Skeletal muscle satellite cell (primary cell): Measurements from ENCODE around the gene CDH26.

ENCODE experiments used
- H3K27me3 ChIP-seq: 2 replicates; pipeline ENCODE4 v1.7.0; 2013; ENCODE audit warnings: low read length; ENCODE audit not compliant: control insufficient read depth, insufficient read depth
- H3K36me3 ChIP-seq: 2 replicates; pipeline ENCODE4 v1.7.0; 2013; ENCODE audit warnings: mild to moderate bottlenecking, control low read depth, low read length; ENCODE audit not compliant: insufficient read depth
- H3K4me1 ChIP-seq: 2 replicates; pipeline ENCODE4 v1.7.0; 2013; ENCODE audit warnings: low read length; ENCODE audit not compliant: control insufficient read depth, insufficient read depth
- H3K4me2 ChIP-seq: 2 replicates; pipeline ENCODE4 v1.7.0; 2013; ENCODE audit warnings: mild to moderate bottlenecking, low read length
- H3K4me3 ChIP-seq: 2 replicates; pipeline ENCODE4 v1.7.0; 2013; ENCODE audit warnings: low read length
- H3K9ac ChIP-seq: 2 replicates; pipeline ENCODE4 v1.7.0; 2013; ENCODE audit warnings: mild to moderate bottlenecking, low read depth, low read length, moderate library complexity
- H3K9me3 ChIP-seq: replicated peaks from 2 replicates; pipeline ENCODE4 v1.7.0; 2013; ENCODE audit warnings: mild to moderate bottlenecking, control low read depth, low read length

CDH26 gene

GRCh38 chr20:59933849-59934585 lies 24.2 kb upstream of the CDH26 start:
- H3K36me3 ChIP-seq: no peaks in the 10 kb centered on the region
- peak overlapping the region; percentile 81 for H3K4me3 ChIP-seq
- no peaks in the 10 kb centered on the region for H3K9me3 ChIP-seq
- no peaks in the 10 kb centered on the region for H3K27me3 ChIP-seq
- H3K4me1 ChIP-seq: peaks cover 20% of the 10 kb centered on the region
- H3K9ac ChIP-seq: peak overlapping the region; percentile 69
- H3K4me2 ChIP-seq: peak overlapping the region; percentile 98

GRCh38 chr20:59935457-59936185 lies 22.6 kb upstream of the CDH26 start:
- H3K9ac ChIP-seq: no peak overlapping the region

GRCh38 chr20:59936409-59936808 lies 21.8 kb upstream of the CDH26 start:
- Histone ChIP-seq H3K27me3 (no peaks in the 10 kb centered on the region), H3K9me3 (no peaks in the 10 kb centered on the region), H3K4me1 (peaks cover 30% of the 10 kb centered on the region), H3K36me3 (no peaks in the 10 kb centered on the region), H3K4me3 (no peak overlapping the region), H3K9ac (no peak overlapping the region), H3K4me2 (no peak overlapping the region)

More at GRCh38 chr20:59935457-59936185, 22.6 kb upstream of the CDH26 start:
- Histone ChIP-seq H3K27me3 (no peaks in the 10 kb centered on the region), H3K9me3 (no peaks in the 10 kb centered on the region), H3K4me2 (no peak overlapping the region), H3K4me1 (peaks cover 25% of the 10 kb centered on the region), H3K36me3 (no peaks in the 10 kb centered on the region), H3K4me3 (no peak overlapping the region)

- Histone ChIP-seq H3K9ac (no peak overlapping the region), H3K36me3 (no peaks in the 10 kb centered on the region), H3K4me1 (peaks cover 38% of the 10 kb centered on the region), H3K4me3 (no peak overlapping the region), H3K27me3 (no peaks in the 10 kb centered on the region), H3K4me2 (no peak overlapping the region), H3K9me3 (no peaks in the 10 kb centered on the region)
These were observed 21.1 kb upstream of the CDH26 start for GRCh38 chr20:59937150-59937549.

GRCh38 chr20:59938221-59938620 lies 20.0 kb upstream of the CDH26 start:
- Histone ChIP-seq H3K9me3 (no peaks in the 10 kb centered on the region), H3K36me3 (peaks cover 3% of the 10 kb centered on the region), H3K27me3 (no peaks in the 10 kb centered on the region), H3K9ac (no peak overlapping the region), H3K4me1 (peaks cover 39% of the 10 kb centered on the region), H3K4me2 (peak overlapping the region; percentile 97), H3K4me3 (peak overlapping the region; percentile 86)

- Histone ChIP-seq H3K27me3 (no peaks in the 10 kb centered on the region), H3K4me1 (peaks cover 39% of the 10 kb centered on the region), H3K4me3 (peak overlapping the region; percentile 86), H3K36me3 (peaks cover 7% of the 10 kb centered on the region), H3K9me3 (no peaks in the 10 kb centered on the region), H3K9ac (no peak overlapping the region), H3K4me2 (peak overlapping the region; percentile 97)
These were observed 19.5 kb upstream of the CDH26 start for GRCh38 chr20:59938696-59939051.

GRCh38 chr20:59939052-59939878 lies 19.0 kb upstream of the CDH26 start:
- peak overlapping the region; percentile 97 for H3K4me2 ChIP-seq
- H3K4me3 ChIP-seq: peak overlapping the region; percentile 86
- peak overlapping the region; percentile 86 for H3K9ac ChIP-seq
- peaks cover 13% of the 10 kb centered on the region for H3K36me3 ChIP-seq
- peaks cover 36% of the 10 kb centered on the region for H3K4me1 ChIP-seq
- no peaks in the 10 kb centered on the region for H3K9me3 ChIP-seq
- H3K27me3 ChIP-seq: no peaks in the 10 kb centered on the region

- peak overlapping the region; percentile 86 for H3K4me3 ChIP-seq
These were observed 18.4 kb upstream of the CDH26 start for GRCh38 chr20:59939879-59940128.

GRCh38 chr20:59940129-59940955 lies 17.9 kb upstream of the CDH26 start, which contains the start of the genes FAM217B and PPP1R3D:
Gene FAM217B, plus strand, starts transcription at chr20:59940389. Its CDS starts 3,555 bp downstream, at chr20:59943944.
Gene PPP1R3D, minus strand, starts transcription at chr20:59940305. Its CDS starts 374 bp downstream, at chr20:59939931.
- no peaks in the 10 kb centered on the region for H3K9me3 ChIP-seq
- peak within 1 kb of the TSS; percentile 86 for H3K4me3 ChIP-seq
- peak within 1 kb of the TSS; percentile 97 for H3K4me2 ChIP-seq
- peak within 1 kb of the TSS; percentile 86 for H3K9ac ChIP-seq
- H3K36me3 ChIP-seq: peaks cover 19% of the 10 kb centered on the region
- no peaks in the 10 kb centered on the region for H3K27me3 ChIP-seq
- H3K4me1 ChIP-seq: peaks cover 35% of the 10 kb centered on the region

More at GRCh38 chr20:59939879-59940128, 18.4 kb upstream of the CDH26 start:
- H3K4me1 ChIP-seq: peaks cover 35% of the 10 kb centered on the region
- peak overlapping the region; percentile 97 for H3K4me2 ChIP-seq
- no peaks in the 10 kb centered on the region for H3K27me3 ChIP-seq
- H3K9me3 ChIP-seq: no peaks in the 10 kb centered on the region
- peak overlapping the region; percentile 86 for H3K9ac ChIP-seq
- peaks cover 18% of the 10 kb centered on the region for H3K36me3 ChIP-seq

GRCh38 chr20:59940956-59941294 lies 17.3 kb upstream of the CDH26 start:
- no peaks in the 10 kb centered on the region for H3K27me3 ChIP-seq
- peak overlapping the region; percentile 97 for H3K4me2 ChIP-seq
- H3K9me3 ChIP-seq: no peaks in the 10 kb centered on the region
- peak overlapping the region; percentile 86 for H3K9ac ChIP-seq
- peak overlapping the region; percentile 86 for H3K4me3 ChIP-seq
- H3K4me1 ChIP-seq: peaks cover 35% of the 10 kb centered on the region
- peaks cover 19% of the 10 kb centered on the region for H3K36me3 ChIP-seq

- Histone ChIP-seq H3K27me3 (no peaks in the 10 kb centered on the region), H3K36me3 (peaks cover 19% of the 10 kb centered on the region), H3K9ac (no peak overlapping the region), H3K9me3 (no peaks in the 10 kb centered on the region), H3K4me2 (peak overlapping the region; percentile 97), H3K4me3 (no peak overlapping the region), H3K4me1 (peaks cover 34% of the 10 kb centered on the region)
These were observed 16.0 kb upstream of the CDH26 start for GRCh38 chr20:59942245-59942644.
